HepG2 (cell line): ENCODE data around the gene ZSCAN26. TPM values are rescaled to one million over a fixed set of nuclear protein-coding genes. Genes with fewer than 3 reads are reported as not detected.

Experiments used
- ATF6 ChIP-seq: sonication (generic); formaldehyde crosslinking; conservative IDR thresholded peaks from 2 replicates; pipeline ENCODE4 v1.4.0; 2020; ENCODE audit warnings: missing genetic modification reagents
- IRF2 ChIP-seq: IDR thresholded peaks from 2 replicates; pipeline ENCODE4 v1.6.1; 2018; ENCODE audit warnings: missing genetic modification reagents, missing compliant biosample characterization
- KLF6 ChIP-seq: IDR thresholded peaks from 2 replicates; pipeline ENCODE4 v1.8.0; 2016; ENCODE audit warnings: missing biosample characterization, missing genetic modification reagents
- MED13 ChIP-seq: sonication (generic); formaldehyde crosslinking; IDR thresholded peaks from 2 replicates; pipeline ENCODE4 v1.5.0; 2020; ENCODE audit warnings: missing genetic modification reagents
- PHF21A ChIP-seq: sonication (generic); formaldehyde crosslinking; IDR thresholded peaks from 2 replicates; pipeline ENCODE4 v1.5.0; 2020; ENCODE audit warnings: mild to moderate bottlenecking, missing genetic modification reagents
- PLSCR1 ChIP-seq: sonication (generic); formaldehyde crosslinking; IDR thresholded peaks from 2 replicates; pipeline ENCODE4 v1.5.0; 2020; ENCODE audit warnings: missing genetic modification reagents, mild to moderate bottlenecking, borderline replicate concordance
- RFX3 ChIP-seq: IDR thresholded peaks from 2 replicates; pipeline ENCODE4 v1.6.1; 2016; ENCODE audit warnings: missing biosample characterization, missing genetic modification reagents
- SOX5 ChIP-seq: IDR thresholded peaks from 2 replicates; pipeline ENCODE4 v1.6.1; 2016; ENCODE audit warnings: borderline replicate concordance
- TAF15 ChIP-seq: fragments of 200-400 bp; formaldehyde crosslinking; IDR thresholded peaks from one replicate; pipeline ENCODE4 v1.6.1; 2018; ENCODE audit warnings: mild to moderate bottlenecking, low read depth, low read length; ENCODE audit not compliant: poor library complexity, severe bottlenecking
- ZBTB2 ChIP-seq: sonication (generic); formaldehyde crosslinking; IDR thresholded peaks from 2 replicates; pipeline ENCODE4 v1.8.0; 2022; ENCODE audit warnings: low read depth, missing genetic modification reagents
- ZBTB40 ChIP-seq, 2 experiments: fragments of 450-650 bp in 1 of 2; sonication (generic) in 1 of 2; formaldehyde crosslinking in 1 of 2; IDR thresholded peaks; 2 replicates each; pipeline versions ENCODE4 v1.6.1 to v1.8.0; 2016 to 2022; ENCODE audit warnings: antibody characterized with exemption in 1 of 2, mild to moderate bottlenecking in 1 of 2, missing genetic modification reagents in 1 of 2
- ZNF362 ChIP-seq: sonication (generic); formaldehyde crosslinking; IDR thresholded peaks from 2 replicates; pipeline ENCODE4 v1.4.0; 2020; ENCODE audit warnings: missing genetic modification reagents, mild to moderate bottlenecking, borderline replicate concordance
- polyA plus RNA-seq, 8 experiments: library from polyadenylated mRNA; depleted of rRNA in 3 of 8; stranded (reverse) in 7 of 8; unstranded in 1 of 8; fragments of >200 nt; fragmentation: Illumina TruSeq in 4 of 8; extraction: Trizol in 4 of 8; gene quantifications; 2 replicates each; pipeline versions ENCODE4 v1.2.1 to v1.2.3, GENCODE V29; 2011 to 2016; ENCODE audit warnings: low read depth in 4 of 8, missing spikeins in 1 of 8, mixed read lengths in 1 of 8; ENCODE audit not compliant: insufficient read depth in 1 of 8
- total RNA-seq, 5 experiments: library from RNA; depleted of rRNA; stranded (reverse); fragments of >200 nt; fragmentation: Illumina TruSeq; extraction: Trizol; gene quantifications; 2 replicates each; pipeline ENCODE4 v1.2.3, GENCODE V29; 2016; ENCODE audit warnings: low read depth in 1 of 5

The ZSCAN26 gene
- total and polyA plus RNA-seq, 2 of the 13 experiments (the other 11 are each of a cell fraction or from before 2014, with no cell fraction given): 12.0 to 15.6 TPM

- TF ChIP-seq PHF21A (CRISPR knock-in tag): peak; percentile 70
- TF ChIP-seq ZNF362 (CRISPR knock-in tag): peak; percentile 27; the same call in 1 of the 2 replicates
- no peak for TF ChIP-seq TAF15
- TF ChIP-seq SOX5 (CRISPR knock-in tag): no peak; the same call in 1 of the 2 replicates
- TF ChIP-seq KLF6 (CRISPR knock-in tag): peak; percentile 91
- TF ChIP-seq PLSCR1: no peak
- TF ChIP-seq RFX3 (CRISPR knock-in tag): no peak
- peak; percentile 57; the same call in 1 of the 2 replicates for TF ChIP-seq MED13
- 0 out of 2 replicates have a peak, but pooled peaks have one; percentile 3 for TF ChIP-seq ATF6 (CRISPR knock-in tag)
- peak; percentile 50; the same call in 1 of the 2 replicates for TF ChIP-seq IRF2 (CRISPR knock-in tag)
- peak; percentile 32 for TF ChIP-seq ZBTB40 (IDR thresholded peaks at IDR 0.05)
- peak; percentile 9; the same call in 1 of the 2 replicates for TF ChIP-seq ZBTB40 (CRISPR knock-in tag; IDR thresholded peaks at IDR 0.05)
- peak; percentile 68 for TF ChIP-seq ZBTB2 (CRISPR knock-in tag)
These were observed 48.4 kb upstream of the ZSCAN26 start (continued) for GRCh38 chr6:28218312-28219248.
